HCT116 (cell line): ENCODE data around the gene PRR5L. TPM values are rescaled to one million over a fixed set of nuclear protein-coding genes. Genes with fewer than 3 reads are reported as not detected.

Source experiments
- ATAC-seq: fragments of 200-7000 bp; cut with Tn5 transposase; 2 replicates; pipeline ENCODE4 v1.9.1; 2020; ENCODE audit warnings: mild to moderate bottlenecking, moderate library complexity
- BruUV-seq: library from RNA; stranded (reverse); fragments of 400-500 nt; replicated peaks from 2 replicates; lab custom pipeline; 2021; lab: Mats Ljungman, UMichigan
- CTCF ChIA-PET: fragments of 300-600 bp; sonication (Branson Sonifier 250); formaldehyde crosslinking; loops from one replicate; lab custom pipeline; 2021; ENCODE audit warnings: antibody characterized with exemption; lab: Charles Lee
- POLR2A ChIA-PET: fragments of 300-600, 350-600 bp; sonication (Branson Sonifier 250); formaldehyde crosslinking; loops from one replicate; lab custom pipeline; 2021; ENCODE audit warnings: antibody characterized with exemption; lab: Charles Lee
- RAD21 ChIA-PET, 2 experiments: fragments of 300-600 bp; sonication (Branson Sonifier 250); formaldehyde crosslinking; loops; one replicate each; lab custom pipeline; 2023; ENCODE audit warnings: low total read pairs in 2 of 2; ENCODE audit not compliant: uncharacterized antibody in 2 of 2, unreplicated experiment in 2 of 2, low non-redundant PET in 1 of 2; lab: Charles Lee
- DNase-seq: peaks from one replicate; pipeline ENCODE4 v3.0.0-alpha.2; 2010; ENCODE audit warnings: low read depth, low spot score
- H2AFZ ChIP-seq: fragments of 200-600 bp; shearing (Covaris generic), sonication (generic); 2 replicates; pipeline ENCODE4 v1.6.1; 2017; ENCODE audit warnings: low read depth, mixed run types, mixed read lengths, antibody characterized with exemption, low read length; ENCODE audit not compliant: poor library complexity, severe bottlenecking
- H3K27ac ChIP-seq: 2 replicates; pipeline ENCODE4 v1.5.1; 2012; ENCODE audit warnings: low read depth, low read length
- H3K27me3 ChIP-seq: fragments of 200-600 bp; sonication (generic); 2 replicates; pipeline ENCODE4 v1.6.1; 2016; ENCODE audit warnings: mixed run types, low read length, mixed read lengths; ENCODE audit not compliant: insufficient read depth
- H3K36me3 ChIP-seq, 2 experiments: fragments of 200-500 bp in 1 of 2; fragments of 200-600 bp in 1 of 2; sonication (Bioruptor generic) in 1 of 2; sonication (generic) in 1 of 2; 2 replicates each; pipeline versions ENCODE4 v1.5.1 to v1.6.1; 2014 to 2016; ENCODE audit warnings: low read length in 2 of 2, inconsistent platforms in 1 of 2, mixed read lengths in 1 of 2, mixed run types in 1 of 2; ENCODE audit not compliant: insufficient read depth in 2 of 2, control insufficient read depth in 1 of 2
- H3K4me1 ChIP-seq, 2 experiments: fragments of 200-600 bp in 1 of 2; sonication (generic) in 1 of 2; 2 replicates each; pipeline versions ENCODE4 v1.5.1 to v1.6.1; 2012 to 2017; ENCODE audit warnings: low read length in 2 of 2, inconsistent platforms in 1 of 2, mild to moderate bottlenecking in 1 of 2, mixed read lengths in 1 of 2, mixed run types in 1 of 2, moderate library complexity in 1 of 2; ENCODE audit not compliant: insufficient read depth in 2 of 2, control insufficient read depth in 1 of 2
- H3K4me2 ChIP-seq: fragments of 200-600 bp; sonication (generic); 2 replicates; pipeline ENCODE4 v1.6.1; 2017; ENCODE audit warnings: mixed run types, low read length, mixed read lengths
- H3K4me3 ChIP-seq, 2 experiments: fragments of 200-600 bp in 1 of 2; sonication (generic) in 1 of 2; replicated peaks in 1 of 2; 2 replicates each; pipeline ENCODE4 v1.5.1; 2011 to 2016; ENCODE audit warnings: low read length in 2 of 2, control low read depth in 1 of 2, low read depth in 1 of 2, mild to moderate bottlenecking in 1 of 2, mixed read lengths in 1 of 2, mixed run types in 1 of 2
- H3K79me2 ChIP-seq: fragments of 200-600 bp; sonication (generic); 2 replicates; pipeline ENCODE4 v1.6.1; 2017; ENCODE audit warnings: mild to moderate bottlenecking, mixed run types, low read length, moderate library complexity, mixed read lengths; ENCODE audit not compliant: insufficient read depth
- H3K9ac ChIP-seq: fragments of 200-600 bp; sonication (generic); 2 replicates; pipeline ENCODE4 v1.6.1; 2016; ENCODE audit warnings: low read length, mixed read lengths
- H3K9me2 ChIP-seq: fragments of 200-600 bp; sonication (generic), shearing (Covaris generic); 2 replicates; pipeline ENCODE4 v1.6.1; 2017; ENCODE audit warnings: mixed run types, mild to moderate bottlenecking, moderate library complexity; ENCODE audit not compliant: insufficient read depth
- H3K9me3 ChIP-seq, 2 experiments: fragments of 200-500 bp in 1 of 2; fragments of 200-600 bp in 1 of 2; sonication (Bioruptor generic) in 1 of 2; sonication (generic) in 1 of 2; 2 replicates each; pipeline ENCODE4 v1.6.1; 2014 to 2017; ENCODE audit warnings: low read length in 2 of 2, mixed read lengths in 2 of 2, inconsistent platforms in 1 of 2, low read depth in 1 of 2, mild to moderate bottlenecking in 1 of 2, mixed run types in 1 of 2, moderate library complexity in 1 of 2; ENCODE audit not compliant: control insufficient read depth in 1 of 2, insufficient read depth in 1 of 2
- H4K20me1 ChIP-seq: fragments of 200-600 bp; sonication (generic), shearing (Covaris generic); 2 replicates; pipeline ENCODE4 v1.6.1; 2017; ENCODE audit warnings: mixed run types, mild to moderate bottlenecking, moderate library complexity; ENCODE audit not compliant: insufficient read depth
- CEBPB ChIP-seq: IDR thresholded peaks from 2 replicates; pipeline ENCODE4 v1.6.1; 2012; ENCODE audit warnings: low read depth
- CTCF ChIP-seq, 3 experiments: fragments of 200-600 bp in 1 of 3; sonication (generic) in 1 of 3; IDR thresholded peaks in 2 of 3; conservative IDR thresholded peaks in 1 of 3; 2 replicates each; pipeline ENCODE4 v1.5.1; 2012 to 2017; ENCODE audit warnings: low read depth in 2 of 3, low read length in 2 of 3, antibody characterized with exemption in 1 of 3, borderline replicate concordance in 1 of 3, control low read depth in 1 of 3, mild to moderate bottlenecking in 1 of 3, mixed read lengths in 1 of 3, mixed run types in 1 of 3, moderate library complexity in 1 of 3; ENCODE audit not compliant: insufficient read depth in 1 of 3
- EGR1 ChIP-seq: IDR thresholded peaks from 2 replicates; pipeline ENCODE4 v1.6.1; 2012; ENCODE audit warnings: low read depth
- ELF1 ChIP-seq: IDR thresholded peaks from 2 replicates; pipeline ENCODE4 v1.6.1; 2012; ENCODE audit warnings: low read depth, borderline replicate concordance
- EZH2 ChIP-seq: fragments of 200-600 bp; sonication (generic); IDR thresholded peaks from 2 replicates; pipeline ENCODE4 v1.6.1; 2017; ENCODE audit warnings: antibody characterized with exemption, mixed run types
- FOSL1 ChIP-seq: IDR thresholded peaks from 2 replicates; pipeline ENCODE4 v1.6.1; 2012; ENCODE audit warnings: low read depth
- JUND ChIP-seq: IDR thresholded peaks from 2 replicates; pipeline ENCODE4 v1.6.1; 2012
- RAD21 ChIP-seq: IDR thresholded peaks from 2 replicates; pipeline ENCODE4 v1.6.1; 2012; ENCODE audit warnings: low read depth, mild to moderate bottlenecking
- REST ChIP-seq: IDR thresholded peaks from 2 replicates; pipeline ENCODE4 v1.6.1; 2012; ENCODE audit warnings: low read depth
- SIN3A ChIP-seq: IDR thresholded peaks from 2 replicates; pipeline ENCODE4 v1.6.1; 2012; ENCODE audit warnings: low read depth
- SP1 ChIP-seq: IDR thresholded peaks from 2 replicates; pipeline ENCODE4 v1.6.1; 2012; ENCODE audit warnings: low read depth
- SRF ChIP-seq: IDR thresholded peaks from 2 replicates; pipeline ENCODE4 v1.6.1; 2012; ENCODE audit warnings: low read depth
- TCF7L2 ChIP-seq: IDR thresholded peaks from 2 replicates; pipeline ENCODE4 v1.7.0; 2011; ENCODE audit warnings: borderline replicate concordance, inconsistent platforms; ENCODE audit not compliant: insufficient read depth, insufficient read length; ENCODE audit errors: extremely low read depth
- YY1 ChIP-seq: IDR thresholded peaks from 2 replicates; pipeline ENCODE4 v1.6.1; 2011; ENCODE audit warnings: low read length, low read depth, moderate library complexity, mild to moderate bottlenecking; ENCODE audit not compliant: insufficient replicate concordance; ENCODE audit errors: extremely low read depth
- ZBTB33 ChIP-seq: IDR thresholded peaks from 2 replicates; pipeline ENCODE4 v1.6.1; 2011; ENCODE audit warnings: mild to moderate bottlenecking, low read length, moderate library complexity; ENCODE audit not compliant: insufficient replicate concordance; ENCODE audit errors: extremely low read depth
- ZFX ChIP-seq: fragments of 450-650 bp; IDR thresholded peaks from 2 replicates; pipeline ENCODE4 v1.6.1; 2017
- ZNF274 ChIP-seq: fragments of 200-500 bp; sonication (Bioruptor generic); IDR thresholded peaks from 2 replicates; pipeline ENCODE4 v1.6.1; 2014; ENCODE audit warnings: mild to moderate bottlenecking, low read depth, low read length, inconsistent platforms
- intact Hi-C: fragments of 100-400 bp; cut with micrococcal nuclease; formaldehyde crosslinking; loops from 2 replicates; pipeline ENCODE4 v1.10.0; 2022
- total RNA-seq: library from RNA; stranded (reverse); gene quantifications from one replicate; pipeline ENCODE4 v1.2.1, GENCODE V29; 2021; ENCODE audit not compliant: unreplicated experiment
- TF ChIP-seq, protein P1 (sequence below): IDR thresholded peaks from 2 replicates; pipeline ENCODE4 v1.6.1; 2012
- TF ChIP-seq, protein P2 (sequence below): IDR thresholded peaks from 2 replicates; pipeline ENCODE4 v1.6.1; 2012

The PRR5L gene
- total RNA-seq, 1 experiment from 2014 or later = 0.47 TPM

GRCh38 chr11:36317992-36318391, 21.9 kb downstream of the PRR5L start:
- ChIA-PET CTCF (no interaction called here), RAD21 (no interaction called here), POLR2A (no interaction called here)
- Histone ChIP-seq H3K4me2 (no peak overlapping the region), H3K9me2 (no peaks in the 10 kb centered on the region), H3K9ac (no peak overlapping the region), H3K9me3 (no peaks in the 10 kb centered on the region), H3K27ac (no peak overlapping the region), H3K36me3 (no peaks in the 10 kb centered on the region), H3K4me3 (no peak overlapping the region), H4K20me1 (no peaks in the 10 kb centered on the region), H2AFZ (no peak overlapping the region), H3K27me3 (peaks cover 58% of the 10 kb centered on the region)
- no peak for DNase-seq
- intact Hi-C loops = no loop called here
- TF ChIP-seq CTCF (IDR thresholded peaks at IDR 0.05 in 2 of 3, conservative IDR thresholded peaks at IDR 0.05 in 1 of 3; ENCODE audit: borderline replicate concordance in 1 of 3, insufficient read depth in 1 of 3, low read depth in 2 of 3, low read length in 2 of 3) = no peak
- TF ChIP-seq FOSL1 = no peak
- no peak for TF ChIP-seq EGR1
- no peak for TF ChIP-seq YY1
- TF ChIP-seq ZNF274 = no peak
- TF ChIP-seq EZH2 = no peak
- no peak for TF ChIP-seq ZFX
- TF ChIP-seq JUND = no peak
- no peak for TF ChIP-seq SIN3A
- no peak for TF ChIP-seq RAD21
- no peak for TF ChIP-seq CEBPB
- TF ChIP-seq SP1 = no peak
- no peak for TF ChIP-seq REST
- no peak for TF ChIP-seq TCF7L2
- no peak for TF ChIP-seq SRF
- TF ChIP-seq ZBTB33 = no peak
- TF ChIP-seq, protein P1, sequence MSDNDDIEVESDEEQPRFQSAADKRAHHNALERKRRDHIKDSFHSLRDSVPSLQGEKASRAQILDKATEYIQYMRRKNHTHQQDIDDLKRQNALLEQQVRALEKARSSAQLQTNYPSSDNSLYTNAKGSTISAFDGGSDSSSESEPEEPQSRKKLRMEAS = no peak
- TF ChIP-seq ELF1 = no peak
- TF ChIP-seq, protein P2, sequence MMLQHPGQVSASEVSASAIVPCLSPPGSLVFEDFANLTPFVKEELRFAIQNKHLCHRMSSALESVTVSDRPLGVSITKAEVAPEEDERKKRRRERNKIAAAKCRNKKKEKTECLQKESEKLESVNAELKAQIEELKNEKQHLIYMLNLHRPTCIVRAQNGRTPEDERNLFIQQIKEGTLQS = no peak
- TF ChIP-seq, all 23 proteins: peak for 0
- BruUV-seq = no TSS peak
- Histone ChIP-seq H3K79me2 (no peaks in the 10 kb centered on the region), H3K4me1 (no peaks in the 10 kb centered on the region)
- no peak for ATAC-seq
